ENCODE measurements around the gene CNTNAP2. TPM values are rescaled to one million over a fixed set of nuclear protein-coding genes. Genes with fewer than 3 reads are reported as not detected.
A peak's percentile ranks its signal among the peaks of the same experiment; 100 is the strongest.

CNTNAP2 gene
- total RNA-seq, 1 experiment from 2014 or later, result 0.03 TPM

- no peaks in the 10 kb centered on the region for H3K27me3 ChIP-seq (ENCODE audit: control insufficient read depth, insufficient read depth, low read length)
- no TSS peak for BruUV-seq (replicated peaks)
- DNase-seq (ENCODE audit: low read depth, low spot score) (peak; percentile 33), ATAC-seq (no peak)
- H3K36me3 ChIP-seq (ENCODE audit: control insufficient read depth, insufficient read depth, low read length), result no peaks in the 10 kb centered on the region
- CTCF ChIA-PET, result no interaction called here
- in situ Hi-C loops (cut with HindIII; ENCODE audit: low pct_unique_long_range_greater_than_20kb, low sequenced_read_pairs) (no loop called here), intact Hi-C loops (cut with micrococcal nuclease; ENCODE audit: unreplicated experiment) (no loop called here)
- no peak overlapping the region for H3K4me3 ChIP-seq (ENCODE audit: low read depth in 2 of 2, low read length in 2 of 2)
- TF ChIP-seq TCF7L2 (IDR thresholded peaks at IDR 0.05; ENCODE audit: low read depth, low read length) (no peak), SIN3A (IDR thresholded peaks at IDR 0.05; ENCODE audit: borderline replicate concordance, insufficient read depth, low read depth, low read length) (no peak), REST (IDR thresholded peaks at IDR 0.05; ENCODE audit: insufficient read depth in 1 of 2, low read depth in 2 of 2, low read length in 1 of 2) (no peak), CTCF (IDR thresholded peaks at IDR 0.05) (no peak), POLR2AphosphoS5 (IDR thresholded peaks at IDR 0.05; ENCODE audit: low read depth, low read length) (no peak)
- POLR2A ChIA-PET, result no interaction called here
- H3K27ac ChIP-seq (ENCODE audit: low read length), result no peak overlapping the region
- no peaks in the 10 kb centered on the region for H3K9me3 ChIP-seq (ENCODE audit: control insufficient read depth, insufficient read depth, low read depth, low read length)
- no peaks in the 10 kb centered on the region for H3K4me1 ChIP-seq (ENCODE audit: control insufficient read depth, insufficient read depth, low read length)
Measured at GRCh38 chr7:146683439-146683838, 566.8 kb downstream of the CNTNAP2 start.

- in situ Hi-C loops (cut with HindIII; ENCODE audit: low pct_unique_long_range_greater_than_20kb, low sequenced_read_pairs) (no loop called here), intact Hi-C loops (cut with micrococcal nuclease; ENCODE audit: unreplicated experiment) (no loop called here)
- H3K36me3 ChIP-seq (ENCODE audit: control insufficient read depth, insufficient read depth, low read length), result no peaks in the 10 kb centered on the region
- DNase-seq (ENCODE audit: low read depth, low spot score) (no peak), ATAC-seq (no peak)
- no peak overlapping the region for H3K27ac ChIP-seq (ENCODE audit: low read length)
- CTCF ChIA-PET, result no interaction called here
- no TSS peak for BruUV-seq (replicated peaks)
- peaks cover 4% of the 10 kb centered on the region; the same call in 1 of the 2 replicates for H3K9me3 ChIP-seq (ENCODE audit: control insufficient read depth, insufficient read depth, low read depth, low read length)
- POLR2A ChIA-PET, result no interaction called here
- H3K27me3 ChIP-seq (ENCODE audit: control insufficient read depth, insufficient read depth, low read length), result no peaks in the 10 kb centered on the region
- no peaks in the 10 kb centered on the region for H3K4me1 ChIP-seq (ENCODE audit: control insufficient read depth, insufficient read depth, low read length)
- no peak overlapping the region for H3K4me3 ChIP-seq (ENCODE audit: low read depth in 2 of 2, low read length in 2 of 2)
- TF ChIP-seq SIN3A (IDR thresholded peaks at IDR 0.05; ENCODE audit: borderline replicate concordance, insufficient read depth, low read depth, low read length) (no peak), TCF7L2 (IDR thresholded peaks at IDR 0.05; ENCODE audit: low read depth, low read length) (no peak), REST (IDR thresholded peaks at IDR 0.05; ENCODE audit: insufficient read depth in 1 of 2, low read depth in 2 of 2, low read length in 1 of 2) (no peak), CTCF (IDR thresholded peaks at IDR 0.05) (no peak), POLR2AphosphoS5 (IDR thresholded peaks at IDR 0.05; ENCODE audit: low read depth, low read length) (no peak)
Measured at GRCh38 chr7:146690987-146691386, 574.4 kb downstream of the CNTNAP2 start.
